Karpas-422 (cell line): Measurements from ENCODE around the gene MEX3D. TPM values are rescaled to one million over a fixed set of nuclear protein-coding genes. Genes with fewer than 3 reads are reported as not detected.

ENCODE experiments used
- DNase-seq: peaks from one replicate; pipeline ENCODE4 v3.0.0-alpha.2; 2015
- H2AFZ ChIP-seq: fragments of 200-600 bp; sonication (generic); 2 replicates; pipeline ENCODE4 v1.6.1; 2014; ENCODE audit warnings: antibody characterized with exemption, low read length, mixed read lengths
- H3K27ac ChIP-seq: fragments of 200-600 bp; sonication (generic); 2 replicates; pipeline ENCODE4 v1.5.1; 2014; ENCODE audit warnings: mild to moderate bottlenecking, low read length, moderate library complexity
- H3K27me3 ChIP-seq: fragments of 200-600 bp; sonication (generic); 2 replicates; pipeline ENCODE4 v1.6.1; 2014; ENCODE audit warnings: low read length, mixed read lengths
- H3K36me3 ChIP-seq: fragments of 200-600 bp; sonication (generic); 2 replicates; pipeline ENCODE4 v1.6.1; 2014; ENCODE audit warnings: low read length, mixed read lengths; ENCODE audit not compliant: insufficient read depth
- H3K4me1 ChIP-seq: fragments of 200-600 bp; sonication (generic); 2 replicates; pipeline ENCODE4 v1.6.1; 2014; ENCODE audit warnings: mild to moderate bottlenecking, low read length, mixed read lengths
- H3K4me2 ChIP-seq: fragments of 200-600 bp; sonication (generic); 2 replicates; pipeline ENCODE4 v1.6.1; 2014; ENCODE audit warnings: low read length, low read depth, mild to moderate bottlenecking; ENCODE audit not compliant: poor library complexity, severe bottlenecking
- H3K4me3 ChIP-seq: fragments of 200-600 bp; sonication (generic); 2 replicates; pipeline ENCODE4 v1.5.1; 2014; ENCODE audit warnings: mild to moderate bottlenecking, antibody characterized with exemption, low read length, mixed read lengths
- H3K79me2 ChIP-seq: fragments of 200-600 bp; sonication (generic); 2 replicates; pipeline ENCODE4 v1.6.1; 2014; ENCODE audit warnings: mild to moderate bottlenecking, low read length, mixed read lengths
- H3K9ac ChIP-seq: fragments of 200-600 bp; sonication (generic); 2 replicates; pipeline ENCODE4 v1.6.0; 2014; ENCODE audit warnings: low read length
- H3K9me2 ChIP-seq: fragments of 200-600 bp; sonication (generic), shearing (Covaris generic); replicated peaks from 2 replicates; pipeline ENCODE4 v1.6.0; 2014; ENCODE audit warnings: mild to moderate bottlenecking, low read length, moderate library complexity; ENCODE audit not compliant: insufficient read depth
- H3K9me3 ChIP-seq: fragments of 300-700, 200-600 bp; sonication (generic); 2 replicates; pipeline ENCODE4 v1.6.1; 2014; ENCODE audit warnings: low read length, mixed read lengths
- H4K20me1 ChIP-seq: fragments of 200-600 bp; sonication (generic); 2 replicates; pipeline ENCODE4 v1.6.1; 2014; ENCODE audit warnings: mild to moderate bottlenecking, antibody characterized with exemption, low read length, low read depth; ENCODE audit not compliant: insufficient read depth
- total RNA-seq: library from RNA; depleted of rRNA; stranded (reverse); fragments of >200 nt; shearing (Covaris generic); gene quantifications from 2 replicates; pipeline ENCODE4 v1.2.3, GENCODE V29; 2014; ENCODE audit warnings: low replicate concordance

Gene MEX3D
- total RNA-seq, 1 experiment from 2014 or later, result 5.6 TPM

- Histone ChIP-seq H3K9me2 (no peaks in the 10 kb centered on the region), H3K36me3 (peaks cover 13% of the 10 kb centered on the region; the same call in 1 of the 2 replicates), H3K4me1 (peaks cover 23% of the 10 kb centered on the region), H3K79me2 (peaks cover 46% of the 10 kb centered on the region), H3K4me3 (no peak overlapping the region), H3K27ac (no peak overlapping the region), H3K27me3 (no peaks in the 10 kb centered on the region), H3K9ac (no peak overlapping the region), H3K4me2 (no peak overlapping the region), H2AFZ (no peak overlapping the region), H4K20me1 (peaks cover 18% of the 10 kb centered on the region; the same call in 1 of the 2 replicates), H3K9me3 (no peaks in the 10 kb centered on the region)
- no peak for DNase-seq
Measured at GRCh38 chr19:1602091-1602707, 34.1 kb upstream of the MEX3D start.

DNA sequence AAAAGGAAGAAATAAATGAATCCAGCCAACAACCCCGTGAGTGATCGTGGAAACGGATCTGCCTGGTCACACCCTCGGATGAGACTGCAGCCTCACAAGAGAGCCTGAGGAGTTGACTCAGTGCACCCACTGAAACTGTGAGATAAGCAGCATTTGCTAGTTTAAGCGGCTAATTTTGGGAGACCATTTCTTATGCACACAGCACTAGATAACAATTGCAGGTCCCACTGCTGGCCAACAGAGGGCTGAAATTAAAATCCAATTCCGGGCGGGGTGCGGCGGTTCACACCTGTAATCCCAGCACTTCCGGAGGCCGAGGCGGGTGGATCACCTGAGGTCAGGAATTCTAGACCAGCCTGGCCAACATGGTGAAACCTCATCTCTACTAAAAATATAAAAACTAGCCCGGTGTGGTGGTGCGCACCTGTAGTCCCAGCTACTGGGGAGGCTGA is 33.5 kb upstream of the MEX3D start:
- Histone ChIP-seq H3K4me1 (peaks cover 20% of the 10 kb centered on the region), H3K9me2 (no peaks in the 10 kb centered on the region), H3K79me2 (peaks cover 46% of the 10 kb centered on the region), H3K4me3 (no peak overlapping the region), H3K4me2 (no peak overlapping the region), H2AFZ (no peak overlapping the region), H3K27me3 (no peaks in the 10 kb centered on the region), H3K9me3 (no peaks in the 10 kb centered on the region), H3K27ac (no peak overlapping the region), H4K20me1 (peaks cover 20% of the 10 kb centered on the region; the same call in 1 of the 2 replicates), H3K36me3 (peaks cover 15% of the 10 kb centered on the region; the same call in 1 of the 2 replicates), H3K9ac (no peak overlapping the region)
- no peak for DNase-seq

DNA sequence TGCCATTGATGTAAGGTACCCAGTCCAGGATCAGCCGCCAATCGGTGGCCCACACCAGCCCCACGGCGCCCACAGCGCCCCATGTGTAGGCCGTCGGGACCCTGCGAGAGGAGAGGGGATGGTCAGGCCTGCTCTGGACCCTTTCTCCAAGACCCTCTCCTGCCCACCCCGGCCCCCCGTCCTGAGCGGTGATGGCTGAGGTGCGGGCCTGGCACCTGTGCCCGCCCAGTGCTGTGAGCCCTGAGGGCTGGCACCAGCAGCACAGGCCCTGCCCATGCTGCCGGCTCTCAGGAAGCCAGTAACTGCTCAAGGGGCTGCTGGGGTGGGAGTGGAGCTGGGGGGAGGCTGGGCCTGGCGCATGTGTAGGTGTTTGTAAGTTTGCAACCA is 31.3 kb upstream of the MEX3D start:
- peaks cover 20% of the 10 kb centered on the region; the same call in 1 of the 2 replicates for H4K20me1 ChIP-seq
- H3K9me2 ChIP-seq, result no peaks in the 10 kb centered on the region
- no peak for DNase-seq
- H3K4me1 ChIP-seq, result peaks cover 9% of the 10 kb centered on the region
- H3K79me2 ChIP-seq, result peaks cover 38% of the 10 kb centered on the region
- no peaks in the 10 kb centered on the region for H3K9me3 ChIP-seq
- H3K9ac ChIP-seq, result no peak overlapping the region
- peaks cover 15% of the 10 kb centered on the region; the same call in 1 of the 2 replicates for H3K36me3 ChIP-seq
- H2AFZ ChIP-seq, result no peak overlapping the region
- H3K27ac ChIP-seq, result no peak overlapping the region
- H3K4me3 ChIP-seq, result no peak overlapping the region
- H3K27me3 ChIP-seq, result no peaks in the 10 kb centered on the region
- H3K4me2 ChIP-seq, result no peak overlapping the region

DNA sequence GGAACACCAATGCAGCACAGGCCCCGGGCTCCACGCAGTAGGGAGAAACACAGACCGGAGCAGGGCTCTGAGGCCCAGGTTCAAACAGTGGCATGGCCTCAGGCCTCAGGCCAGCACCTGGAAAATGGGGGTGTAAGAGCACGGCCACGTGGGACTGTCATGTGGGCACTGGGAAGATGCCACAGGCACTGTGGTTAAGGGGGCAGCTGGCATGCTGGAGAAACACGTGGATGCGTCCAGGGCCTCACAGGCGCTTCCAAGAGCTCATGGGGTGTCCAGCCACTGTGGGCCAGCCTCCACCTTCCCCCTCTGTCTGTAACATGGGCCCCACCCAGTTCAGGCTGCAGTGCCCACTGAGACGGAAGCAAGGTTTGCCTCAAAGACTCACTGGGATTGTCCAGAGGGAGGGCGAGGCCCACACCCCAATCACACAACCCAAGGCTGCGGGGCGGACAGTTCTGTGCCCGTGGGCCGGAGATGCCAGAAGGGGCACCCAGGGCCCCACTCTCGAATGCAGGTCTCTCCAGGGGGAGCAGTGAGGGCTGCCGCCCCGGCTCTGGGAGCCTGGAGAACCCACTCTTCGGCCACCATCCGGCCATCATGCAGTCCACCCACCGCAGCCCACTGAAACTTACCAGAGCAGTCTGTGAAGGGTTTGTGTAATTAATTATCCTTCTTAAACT is 30.8 kb upstream of the MEX3D start:
- no peak for DNase-seq
- H3K4me1 ChIP-seq, result peaks cover 4% of the 10 kb centered on the region
- H3K36me3 ChIP-seq, result peaks cover 15% of the 10 kb centered on the region; the same call in 1 of the 2 replicates
- H3K9me2 ChIP-seq, result no peaks in the 10 kb centered on the region
- peaks cover 18% of the 10 kb centered on the region; the same call in 1 of the 2 replicates for H4K20me1 ChIP-seq
- H3K9me3 ChIP-seq, result no peaks in the 10 kb centered on the region
- H3K4me3 ChIP-seq, result no peak overlapping the region
- no peaks in the 10 kb centered on the region for H3K27me3 ChIP-seq
- H3K27ac ChIP-seq, result no peak overlapping the region
- H3K79me2 ChIP-seq, result peaks cover 32% of the 10 kb centered on the region
- H2AFZ ChIP-seq, result no peak overlapping the region
- H3K4me2 ChIP-seq, result no peak overlapping the region
- H3K9ac ChIP-seq, result no peak overlapping the region

DNA sequence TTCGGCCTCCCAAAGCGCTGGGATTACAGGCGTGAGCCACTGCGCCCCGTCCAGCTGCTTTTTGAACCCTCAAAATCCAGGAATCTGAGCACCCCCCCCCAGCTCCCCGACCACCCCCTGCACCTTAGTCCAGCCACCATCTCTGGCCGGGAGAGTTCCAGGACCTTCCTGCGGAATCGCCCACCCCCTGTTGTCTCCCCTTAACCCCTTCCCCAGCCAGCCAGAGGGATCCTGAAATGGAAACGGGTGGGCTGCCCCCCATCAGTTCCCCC is 25.3 kb upstream of the MEX3D start:
- Histone ChIP-seq H3K79me2 (peaks cover 35% of the 10 kb centered on the region), H3K9me2 (no peaks in the 10 kb centered on the region), H3K36me3 (peaks cover 6% of the 10 kb centered on the region; the same call in 1 of the 2 replicates), H3K27me3 (no peaks in the 10 kb centered on the region), H3K9me3 (no peaks in the 10 kb centered on the region), H3K9ac (peak overlapping the region; percentile 76), H3K4me3 (peak overlapping the region; percentile 74), H3K27ac (peak overlapping the region; percentile 58), H4K20me1 (peaks cover 8% of the 10 kb centered on the region), H3K4me2 (peak overlapping the region; percentile 81), H3K4me1 (peaks cover 20% of the 10 kb centered on the region), H2AFZ (no peak overlapping the region)
- DNase-seq, result no peak

DNA sequence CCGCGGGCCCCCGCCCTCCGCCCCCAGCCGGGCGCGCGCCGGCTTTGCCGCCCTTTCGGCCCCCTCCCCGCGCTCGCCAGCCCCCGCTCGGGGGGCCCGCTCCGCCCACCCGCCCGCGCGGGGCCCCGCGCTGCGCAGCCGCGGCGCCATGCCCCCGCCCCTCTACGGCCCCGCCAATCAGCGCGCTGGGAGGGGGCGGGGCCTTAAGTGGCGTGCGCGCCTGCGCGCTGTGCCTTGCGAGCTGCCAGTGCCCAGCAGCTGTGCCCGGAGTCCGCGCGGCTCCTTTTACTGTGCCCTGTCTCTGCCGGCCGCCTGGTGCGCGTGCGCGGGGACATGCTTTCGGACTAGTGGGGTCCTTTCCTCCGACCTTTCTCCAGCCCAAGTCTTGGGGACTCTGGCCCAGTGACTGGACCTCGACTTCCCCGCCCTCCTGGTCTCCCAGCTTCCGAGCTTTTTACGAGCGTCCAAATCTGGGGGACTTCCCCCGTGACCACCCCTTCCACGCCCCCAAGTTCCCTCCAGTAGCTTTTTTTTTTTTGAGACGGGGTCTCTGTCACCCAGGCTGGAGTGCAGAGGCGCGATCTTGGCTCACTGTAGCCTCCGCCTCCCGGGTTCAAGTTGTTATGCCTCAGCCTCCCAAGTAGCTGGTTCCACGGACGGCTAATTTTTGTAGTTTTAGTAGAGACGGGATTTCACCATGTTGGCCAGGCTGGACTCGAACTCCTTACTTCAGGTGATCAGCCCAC is 24.8 kb upstream of the MEX3D start, which contains the start of gene MBD3:
MBD3 (minus strand) TSS at position 111 of the 746 bp plus-strand sequence. CDS start 234 bp downstream, outside the sequence.
- Histone ChIP-seq H3K27ac (peak within 1 kb of the TSS; percentile 95), H3K9me3 (no peaks in the 10 kb centered on the region), H3K4me3 (peak within 1 kb of the TSS; percentile 89), H3K79me2 (peaks cover 39% of the 10 kb centered on the region), H3K4me2 (peak within 1 kb of the TSS; percentile 88), H3K9ac (peak within 1 kb of the TSS; percentile 100), H3K4me1 (peaks cover 20% of the 10 kb centered on the region), H3K36me3 (peaks cover 6% of the 10 kb centered on the region; the same call in 1 of the 2 replicates), H2AFZ (peak within 1 kb of the TSS; percentile 32; the same call in 1 of the 2 replicates), H3K9me2 (no peaks in the 10 kb centered on the region), H3K27me3 (no peaks in the 10 kb centered on the region), H4K20me1 (peaks cover 11% of the 10 kb centered on the region)
- peak; percentile 97 for DNase-seq

DNA sequence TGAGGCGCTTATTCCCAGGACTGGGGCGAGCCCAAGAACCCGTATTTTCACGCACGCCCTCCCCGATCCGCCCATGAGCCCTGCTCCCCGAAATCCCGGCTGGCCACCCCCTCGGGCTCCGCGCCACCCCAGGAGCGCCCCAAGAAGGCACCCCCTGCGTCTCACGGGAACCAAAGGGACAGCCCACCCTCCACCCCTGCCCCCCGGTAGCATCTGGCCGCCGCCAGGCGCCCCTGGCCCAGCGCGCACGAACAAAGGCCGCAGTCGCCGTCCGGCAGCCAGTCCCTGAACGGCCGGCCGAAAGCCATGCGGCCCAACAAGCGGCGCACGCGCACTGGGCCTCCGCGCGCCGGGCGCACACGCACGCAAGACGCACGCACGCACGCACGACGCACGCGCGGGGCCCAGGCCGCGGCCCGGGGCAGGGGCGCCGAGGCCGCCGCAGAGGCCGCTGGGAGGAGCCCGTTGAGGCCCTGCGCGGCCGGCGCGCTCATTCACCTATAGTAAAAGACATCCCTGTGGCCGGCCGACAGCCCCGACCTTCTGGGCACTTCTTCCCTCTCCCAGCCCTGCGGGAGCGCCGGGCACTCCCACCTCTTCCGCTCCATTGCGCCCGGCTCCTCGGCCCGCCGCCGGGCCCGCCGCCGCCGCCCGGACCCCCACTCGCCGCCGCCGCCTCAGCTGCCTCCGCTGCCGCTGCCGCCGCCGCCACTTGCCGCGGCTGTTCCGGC is 24.1 kb upstream of the MEX3D start:
- Histone ChIP-seq H3K9ac (peak overlapping the region; percentile 100), H3K79me2 (peaks cover 46% of the 10 kb centered on the region), H3K4me3 (peak overlapping the region; percentile 89), H3K9me3 (no peaks in the 10 kb centered on the region), H3K36me3 (peaks cover 5% of the 10 kb centered on the region; the same call in 1 of the 2 replicates), H3K4me2 (peak overlapping the region; percentile 88), H3K4me1 (peaks cover 20% of the 10 kb centered on the region), H2AFZ (no peak overlapping the region), H4K20me1 (peaks cover 11% of the 10 kb centered on the region), H3K27me3 (no peaks in the 10 kb centered on the region), H3K9me2 (no peaks in the 10 kb centered on the region), H3K27ac (peak overlapping the region; percentile 95)
- DNase-seq, result peak; percentile 96
